ENCODE results near the gene COL17A1. TPM values are rescaled to one million over a fixed set of nuclear protein-coding genes. Genes with fewer than 3 reads are reported as not detected.

COL17A1 gene
- total RNA-seq, 1 experiment from 2014 or later = 41.3 TPM

- no peak for TF ChIP-seq CTCF (conservative IDR thresholded peaks at IDR 0.05)
- TF ChIP-seq EZH2 (IDR thresholded peaks at IDR 0.05; ENCODE audit: low read depth) = no peak
- DNase-seq = no peak
- Histone ChIP-seq H3K79me2 (ENCODE audit: low read depth) (no peaks in the 10 kb centered on the region), H3K27me3 (ENCODE audit: insufficient read depth, low read depth) (no peaks in the 10 kb centered on the region), H3K4me3 (no peak overlapping the region), H3K36me3 (ENCODE audit: low read depth) (no peaks in the 10 kb centered on the region), H3K4me2 (no peak overlapping the region), H2AFZ (no peak overlapping the region), H3K27ac (no peak overlapping the region), H3K4me1 (replicated peaks; ENCODE audit: insufficient read depth) (no peaks in the 10 kb centered on the region), H4K20me1 (ENCODE audit: insufficient read depth) (no peaks in the 10 kb centered on the region), H3F3A (ENCODE audit: insufficient read depth, low read depth) (no peaks in the 10 kb centered on the region), H3K9me2 (ENCODE audit: insufficient read depth) (no peaks in the 10 kb centered on the region), H3K9me3 (ENCODE audit: insufficient read depth, low read depth) (no peaks in the 10 kb centered on the region)
- intact Hi-C loops (cut with micrococcal nuclease; ENCODE audit: unreplicated experiment) = no loop called here
- no TSS peak for BruUV-seq (replicated peaks)
- ChIA-PET CTCF (interaction anchor here (0.6 kb wide), 2 partner anchors 20 to 60 kb away, joined by 4 to 6 read pairs; no protein-coding TSS in a partner anchor), POLR2A (ENCODE audit: unreplicated experiment) (no interaction called here)
These were observed 28.0 kb downstream of the COL17A1 start for GRCh38 chr10:104057717-104058116.

GRCh38 chr10:104056619-104057273 is 28.9 kb downstream of the COL17A1 start:
- Histone ChIP-seq H3K27me3 (ENCODE audit: insufficient read depth, low read depth) (no peaks in the 10 kb centered on the region), H3K9me3 (ENCODE audit: insufficient read depth, low read depth) (no peaks in the 10 kb centered on the region), H3K36me3 (ENCODE audit: low read depth) (no peaks in the 10 kb centered on the region), H2AFZ (no peak overlapping the region), H4K20me1 (ENCODE audit: insufficient read depth) (no peaks in the 10 kb centered on the region), H3K9me2 (ENCODE audit: insufficient read depth) (no peaks in the 10 kb centered on the region), H3F3A (ENCODE audit: insufficient read depth, low read depth) (no peaks in the 10 kb centered on the region), H3K4me1 (replicated peaks; ENCODE audit: insufficient read depth) (peaks cover 4% of the 10 kb centered on the region; the same call in 1 of the 2 replicates), H3K79me2 (ENCODE audit: low read depth) (no peaks in the 10 kb centered on the region), H3K27ac (no peak overlapping the region), H3K4me3 (no peak overlapping the region), H3K4me2 (no peak overlapping the region)
- ChIA-PET POLR2A (ENCODE audit: unreplicated experiment) (no interaction called here), CTCF (interaction anchor here (0.6 kb wide), 1 partner anchor 60 kb away, joined by 4 read pairs; no protein-coding TSS in a partner anchor)
- intact Hi-C loops (cut with micrococcal nuclease; ENCODE audit: unreplicated experiment) = no loop called here
- TF ChIP-seq CTCF (conservative IDR thresholded peaks at IDR 0.05) = no peak
- TF ChIP-seq EZH2 (IDR thresholded peaks at IDR 0.05; ENCODE audit: low read depth) = no peak
- DNase-seq = no peak
- no TSS peak for BruUV-seq (replicated peaks)

- H2AFZ ChIP-seq = no peak overlapping the region
- ChIA-PET CTCF (no interaction called here), POLR2A (ENCODE audit: unreplicated experiment) (no interaction called here)
- H3K36me3 ChIP-seq (ENCODE audit: low read depth) = no peaks in the 10 kb centered on the region
- intact Hi-C loops (cut with micrococcal nuclease; ENCODE audit: unreplicated experiment) = no loop called here
- DNase-seq = no peak
- H3K4me1 ChIP-seq (replicated peaks; ENCODE audit: insufficient read depth) = peaks cover 26% of the 10 kb centered on the region
- H3K9me3 ChIP-seq (ENCODE audit: insufficient read depth, low read depth) = no peaks in the 10 kb centered on the region
- H3K79me2 ChIP-seq (ENCODE audit: low read depth) = no peaks in the 10 kb centered on the region
- H3K4me2 ChIP-seq = no peak overlapping the region
- TF ChIP-seq EZH2 (IDR thresholded peaks at IDR 0.05; ENCODE audit: low read depth) (no peak), CTCF (conservative IDR thresholded peaks at IDR 0.05) (no peak)
- peaks cover 9% of the 10 kb centered on the region for H3F3A ChIP-seq (ENCODE audit: insufficient read depth, low read depth)
- no peaks in the 10 kb centered on the region for H4K20me1 ChIP-seq (ENCODE audit: insufficient read depth)
- BruUV-seq (replicated peaks) = no TSS peak
- H3K4me3 ChIP-seq = no peak overlapping the region
- no peaks in the 10 kb centered on the region for H3K27me3 ChIP-seq (ENCODE audit: insufficient read depth, low read depth)
- H3K9me2 ChIP-seq (ENCODE audit: insufficient read depth) = no peaks in the 10 kb centered on the region
- H3K27ac ChIP-seq = no peak overlapping the region
These were observed 31.2 kb downstream of the COL17A1 start for GRCh38 chr10:104054430-104054829.

All from PC-9 (cell line).